Activated naive CD4-positive, alpha-beta T cell treated with anti-CD3 and anti-CD28 coated beads, Interleukin-2, amount 50 U/mL, for 16 hours (primary cell): ENCODE results near the gene MIF4GD.
"Not testable (repeated sequence)": the region's sequence is repeated elsewhere in the genome, so short reads cannot be mapped to it uniquely, and the experiment has no call there.

ENCODE experiments used
- DNase-seq: peaks from one replicate; pipeline ENCODE4 v3.0.0-alpha.2; 2020

The MIF4GD gene

DNA sequence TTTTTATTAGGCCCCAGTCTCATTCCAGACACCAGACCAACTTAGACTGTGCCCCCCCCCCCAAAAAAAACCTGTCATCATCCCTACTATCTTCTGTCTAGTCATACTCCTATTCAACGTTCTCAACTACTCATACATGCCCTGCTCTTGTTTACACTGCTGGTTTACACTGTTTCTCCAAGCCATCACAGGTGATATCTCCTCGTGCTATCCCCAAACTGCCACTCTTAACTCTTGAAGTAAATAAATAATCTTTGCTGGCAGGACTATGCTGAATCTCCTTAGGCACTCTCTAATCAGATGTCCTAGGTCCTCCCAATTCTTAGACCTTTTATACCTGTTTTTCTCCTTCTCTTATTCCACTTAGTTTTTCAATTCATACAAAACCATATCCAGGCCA, 13.8 kb downstream of the MIF4GD start:
- not testable (repeated sequence) for DNase-seq

DNA sequence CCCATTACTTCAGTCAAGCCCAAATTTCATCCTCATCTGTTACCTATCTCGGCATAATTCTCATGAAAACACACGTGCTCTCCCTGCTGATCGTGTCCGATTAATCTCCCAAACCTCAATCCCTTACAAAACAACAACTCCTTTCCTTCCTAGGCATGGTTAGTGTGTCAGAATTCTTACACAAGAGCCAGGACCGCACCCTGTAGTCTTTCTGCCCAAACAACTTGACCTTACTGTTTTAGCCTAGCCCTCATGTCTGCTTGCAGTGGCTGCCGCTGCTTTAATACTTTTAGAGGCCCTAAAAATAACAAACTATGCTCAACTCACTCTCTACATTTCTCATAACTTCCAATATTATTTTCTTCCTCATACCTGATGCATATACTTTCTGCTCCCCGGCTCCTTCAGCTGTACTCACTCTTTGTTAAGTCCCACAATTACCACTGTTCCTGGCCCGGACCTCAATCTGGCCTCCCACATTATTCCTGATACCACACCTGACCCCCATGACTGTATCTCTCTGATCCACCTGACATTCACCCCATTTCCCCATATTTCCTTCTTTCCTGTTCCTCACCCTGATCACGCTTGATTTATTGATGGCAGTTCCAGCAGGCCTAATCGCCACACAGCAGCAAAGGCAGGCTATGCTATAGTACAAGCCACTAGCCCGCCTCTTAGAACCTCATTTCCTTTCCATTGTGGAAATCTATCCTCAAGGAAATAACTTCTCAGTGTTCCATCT, 14.9 kb downstream of the MIF4GD start:
- not testable (repeated sequence) for DNase-seq

DNA sequence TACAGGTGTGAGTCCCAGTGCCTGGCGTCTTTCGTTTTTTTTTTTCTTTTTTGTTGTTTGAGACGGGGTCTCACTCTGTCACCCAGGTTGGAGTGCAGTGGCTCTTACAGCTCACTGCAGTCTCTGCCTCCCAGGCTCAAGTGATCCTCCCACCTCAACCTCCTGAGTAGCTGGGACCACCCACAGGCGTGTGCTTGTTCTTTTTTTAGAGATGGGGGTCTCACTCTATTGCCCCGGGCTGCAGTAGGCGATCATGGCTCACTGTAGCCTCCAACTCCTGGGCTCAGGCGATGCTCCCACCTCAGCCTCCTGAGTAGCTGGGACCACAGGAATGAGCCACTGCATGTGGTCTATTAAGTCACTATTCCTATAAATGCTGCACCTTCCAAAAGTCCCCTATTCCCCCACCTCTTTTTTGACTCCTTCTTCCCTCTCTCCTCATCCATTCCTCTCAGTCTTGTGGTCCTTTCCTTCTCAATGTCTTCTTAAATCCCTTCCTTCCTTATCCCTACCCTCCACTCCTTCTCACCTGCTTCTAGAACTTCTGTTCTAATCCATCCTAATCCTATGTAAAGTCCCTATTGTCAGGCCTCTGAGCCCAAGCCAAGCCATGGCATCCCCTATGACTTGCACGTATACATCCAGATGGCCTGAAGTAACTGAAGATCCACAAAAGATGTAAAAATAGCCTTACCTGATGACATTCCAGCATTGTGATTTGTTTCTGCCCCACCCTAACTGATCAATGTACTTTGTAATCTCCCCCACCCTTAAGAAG, 18.8 kb downstream of the MIF4GD start:
- no peak for DNase-seq

DNA sequence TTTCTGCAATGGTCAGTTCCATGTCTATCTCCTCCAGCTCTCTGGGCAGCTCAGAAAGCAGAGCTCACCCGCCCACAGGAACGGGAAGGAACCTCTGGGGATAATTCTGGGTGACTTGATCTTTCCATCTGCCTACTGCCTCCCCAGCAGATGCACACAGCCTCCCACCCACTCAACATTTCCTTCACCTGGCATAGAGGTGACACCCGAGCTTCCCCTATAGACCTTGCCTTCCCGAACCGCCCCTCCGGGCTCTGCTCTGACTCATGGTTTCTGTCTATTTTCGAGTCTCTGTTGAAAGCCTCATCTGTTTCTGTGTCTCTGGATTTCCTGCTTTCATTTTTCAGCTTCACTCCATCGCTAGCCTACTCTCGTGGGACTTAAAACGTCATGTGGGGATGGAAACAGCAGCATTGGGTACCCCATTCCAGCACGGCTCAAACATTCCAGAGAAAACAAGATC, 21.0 kb downstream of the MIF4GD start:
- peak; percentile 89 for DNase-seq

DNA sequence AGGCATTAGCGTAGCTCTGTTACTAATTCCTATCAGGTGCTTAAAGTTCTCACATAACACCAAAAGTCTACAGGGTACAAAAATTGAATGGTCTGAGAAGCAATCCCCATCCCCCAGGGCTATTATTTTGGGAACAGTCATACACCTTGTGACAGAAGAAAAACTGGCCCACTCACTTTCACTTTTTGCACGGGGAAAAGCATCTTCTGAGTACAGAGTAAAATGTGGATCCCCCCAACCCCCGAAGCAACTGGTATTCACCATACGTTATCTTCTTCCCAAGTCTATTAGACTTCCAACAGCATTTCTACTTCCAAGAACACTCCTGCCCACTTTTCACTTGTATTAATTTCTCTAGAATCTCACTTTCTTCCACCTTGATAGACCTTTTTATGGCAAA, 21.5 kb downstream of the MIF4GD start:
- peak; percentile 38 for DNase-seq

DNA sequence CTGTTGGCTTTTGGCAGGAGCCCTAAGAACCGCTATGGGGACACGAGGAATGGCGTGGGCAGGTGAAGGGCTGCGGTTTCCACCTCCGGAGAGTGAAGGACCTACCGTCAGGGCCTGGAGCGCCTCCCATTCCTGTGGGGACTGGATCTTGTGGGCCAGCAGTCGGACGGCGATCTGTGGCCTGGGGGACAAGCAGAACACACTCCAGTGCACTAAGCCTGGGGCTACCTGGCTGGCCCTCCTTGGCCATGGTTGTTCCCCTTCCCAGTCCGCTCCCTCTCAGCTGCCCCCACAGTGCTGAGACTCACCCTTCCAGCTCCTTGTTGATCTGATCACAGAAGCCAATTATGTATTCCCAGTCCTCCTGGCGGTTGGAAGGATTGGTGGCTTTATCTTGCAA, 24.6 kb downstream of the MIF4GD start:
- DNase-seq: no peak

DNA sequence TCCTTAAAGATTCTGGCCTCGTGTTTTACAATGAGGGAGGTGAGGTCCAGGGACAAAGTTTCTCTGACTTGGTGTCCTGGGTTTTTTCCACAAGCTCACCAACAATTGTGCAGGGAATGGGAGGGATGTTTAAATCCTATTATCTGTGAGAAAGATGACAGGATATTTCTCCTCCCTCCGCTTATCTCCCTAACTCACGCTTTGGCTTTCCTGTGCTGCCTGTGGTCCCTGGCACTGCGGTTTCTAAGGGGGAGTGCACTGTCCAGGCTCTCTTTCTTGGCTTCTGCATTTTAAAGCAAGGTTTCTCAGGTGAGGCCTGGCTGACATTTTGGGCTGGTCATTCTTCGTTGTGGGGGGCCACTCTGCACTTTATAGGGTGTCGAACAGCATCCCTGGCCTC, 26.0 kb downstream of the MIF4GD start:
- DNase-seq: no peak

DNA sequence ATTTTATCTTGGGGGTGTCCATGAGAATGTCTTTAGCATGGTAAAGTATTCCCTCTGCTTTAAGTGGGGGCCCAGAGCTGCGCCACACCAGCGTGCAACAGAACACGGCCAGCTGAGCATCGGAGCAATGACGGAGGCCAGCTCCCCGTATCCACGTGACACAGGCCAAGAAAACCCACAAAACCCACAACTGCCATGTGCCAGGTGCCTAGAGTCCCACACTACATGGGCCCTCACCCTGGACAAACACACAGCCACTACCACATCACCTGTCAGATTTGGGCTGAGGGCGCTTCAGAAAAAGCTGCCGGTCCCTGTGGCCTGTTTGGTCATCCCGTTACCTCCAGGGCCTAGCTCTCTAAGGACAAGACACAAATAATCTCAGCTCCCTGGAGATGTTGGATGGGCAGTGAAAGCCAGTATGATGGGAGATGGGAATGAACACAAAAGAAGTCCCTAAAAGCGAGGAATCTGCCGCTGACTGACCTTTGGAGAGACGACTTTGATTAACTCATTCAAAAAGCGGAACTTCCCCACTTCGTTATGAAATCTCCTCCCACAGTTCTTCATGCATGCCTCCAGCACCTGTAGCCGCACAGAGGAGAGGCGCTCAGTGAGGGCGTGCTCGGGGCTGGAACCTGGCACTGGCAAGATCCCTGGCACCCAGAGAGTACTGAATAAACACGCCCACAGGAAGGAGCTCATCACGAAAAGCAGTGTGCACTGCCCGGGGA, 26.7 kb downstream of the MIF4GD start:
- no peak for DNase-seq

DNA sequence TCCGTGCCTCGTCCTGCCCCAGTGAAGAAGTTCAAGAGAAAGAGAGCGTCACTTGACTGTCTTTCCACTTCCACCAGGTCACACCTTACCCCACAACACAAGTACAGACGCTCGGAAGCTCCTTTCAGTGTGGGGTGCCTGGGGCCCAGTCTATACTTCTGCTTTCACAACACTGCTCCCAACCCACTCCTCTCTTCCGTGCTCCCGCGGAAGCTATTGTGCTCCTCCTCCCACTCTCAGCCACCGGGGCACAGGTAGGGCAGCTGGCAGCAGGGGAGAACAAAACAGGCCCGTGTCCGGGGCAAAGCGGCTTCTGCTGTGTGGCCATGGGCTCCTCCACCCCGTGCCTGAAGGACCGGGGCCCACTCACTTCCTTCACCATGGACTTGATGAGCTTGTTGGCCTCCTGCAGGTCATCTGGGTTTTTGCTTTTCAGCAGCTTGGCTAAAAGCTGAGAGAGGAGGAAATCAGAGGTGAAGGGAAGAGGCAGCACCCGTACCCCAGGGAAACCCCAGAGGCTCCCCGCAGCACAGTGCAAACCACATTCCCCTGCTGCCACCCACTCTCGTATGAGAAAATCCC, 28.5 kb downstream of the MIF4GD start:
- no peak for DNase-seq

DNA sequence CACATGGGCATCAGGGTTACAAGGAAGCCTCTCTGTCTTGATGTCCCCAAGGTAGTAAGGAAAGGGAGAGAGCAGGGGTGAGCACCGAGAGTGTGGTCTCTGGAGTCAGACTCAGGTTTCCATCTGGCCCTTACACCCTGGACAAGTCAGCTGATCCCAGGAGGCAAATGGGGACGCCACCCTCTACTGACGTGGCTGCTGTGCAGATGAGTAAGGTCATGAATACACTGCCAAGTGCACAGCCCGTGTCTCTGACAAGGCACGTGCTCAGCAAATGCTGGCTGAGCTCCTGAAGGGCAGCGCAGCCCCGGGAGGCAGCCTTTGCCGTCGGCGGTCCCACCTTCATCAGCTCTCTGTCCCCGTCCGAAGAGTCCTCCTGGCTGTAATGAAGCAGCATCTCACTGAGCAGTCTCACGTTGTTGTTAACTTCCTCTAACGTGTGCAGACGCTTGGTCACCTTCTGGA, 29.0 kb downstream of the MIF4GD start:
- no peak for DNase-seq

DNA sequence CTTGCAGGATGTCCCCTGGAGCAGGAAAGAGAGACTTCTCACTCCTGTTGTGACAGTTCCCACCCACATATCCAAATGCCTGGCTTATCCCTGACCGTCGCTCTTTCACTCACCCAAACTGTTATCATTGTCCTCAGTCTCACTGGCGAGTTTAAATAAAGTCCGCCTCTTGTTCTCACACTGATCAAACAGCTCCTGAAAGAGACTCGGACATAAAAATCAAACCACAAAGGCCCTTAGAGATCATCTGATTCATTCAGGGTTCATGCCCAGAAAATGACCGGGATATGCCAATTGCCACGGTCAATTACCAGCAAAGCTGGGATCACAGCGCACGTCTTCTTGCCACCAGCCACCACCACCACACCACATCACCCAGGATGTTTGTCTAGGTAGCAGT, 29.5 kb downstream of the MIF4GD start:
- DNase-seq: no peak

DNA sequence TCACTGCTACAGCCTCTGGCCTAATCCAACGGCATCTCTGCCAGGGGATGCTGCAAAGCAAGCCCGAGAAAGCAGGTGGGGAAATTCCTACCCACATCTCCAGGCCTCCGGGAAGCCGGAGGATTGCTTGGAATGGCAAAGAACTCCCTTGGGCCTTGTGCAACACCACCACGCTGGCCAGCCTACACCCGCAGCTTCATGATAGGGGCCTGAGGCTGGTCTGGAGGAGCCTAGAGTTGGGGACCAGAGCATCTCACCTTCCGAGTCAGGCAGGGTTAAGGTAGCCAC, 29.9 kb downstream of the MIF4GD start:
- no peak for DNase-seq

DNA sequence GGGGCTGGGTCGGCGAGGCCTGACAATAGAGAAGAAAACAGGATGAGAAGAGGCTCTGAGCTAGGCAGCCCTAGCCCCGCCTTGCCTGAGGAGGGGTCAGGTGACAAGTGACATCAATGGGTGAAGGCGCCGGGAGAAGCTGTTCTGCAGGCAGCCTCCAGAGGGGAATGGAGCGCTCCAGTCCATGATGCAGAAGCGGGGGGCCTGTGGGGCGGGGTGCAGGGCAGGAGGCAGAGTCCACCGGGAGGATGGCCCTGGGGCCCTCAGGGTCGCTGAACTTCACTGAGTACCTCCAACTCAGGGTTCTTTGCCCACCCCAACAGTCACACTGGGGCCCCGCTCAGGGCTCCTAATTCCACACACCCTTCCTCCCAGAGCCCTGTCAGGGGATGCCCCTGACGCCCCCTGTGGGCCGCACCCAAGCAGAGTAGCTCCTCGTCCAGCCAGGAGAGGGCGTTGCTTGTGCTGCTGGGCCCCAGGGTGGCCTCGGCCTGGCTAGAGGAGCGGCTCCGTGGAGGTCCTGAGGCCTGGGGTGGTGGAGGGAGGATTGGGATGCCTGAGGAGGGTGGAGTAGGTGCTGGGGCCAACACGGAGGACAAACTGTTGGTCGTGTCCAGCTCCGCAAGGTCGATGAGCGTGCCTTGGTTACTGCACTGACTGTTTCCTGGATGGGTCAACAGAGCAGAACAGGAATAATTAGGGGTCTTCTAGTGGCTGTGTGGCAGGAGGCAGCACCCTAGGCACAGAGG, 30.5 kb downstream of the MIF4GD start:
- DNase-seq: peak; percentile 61

DNA sequence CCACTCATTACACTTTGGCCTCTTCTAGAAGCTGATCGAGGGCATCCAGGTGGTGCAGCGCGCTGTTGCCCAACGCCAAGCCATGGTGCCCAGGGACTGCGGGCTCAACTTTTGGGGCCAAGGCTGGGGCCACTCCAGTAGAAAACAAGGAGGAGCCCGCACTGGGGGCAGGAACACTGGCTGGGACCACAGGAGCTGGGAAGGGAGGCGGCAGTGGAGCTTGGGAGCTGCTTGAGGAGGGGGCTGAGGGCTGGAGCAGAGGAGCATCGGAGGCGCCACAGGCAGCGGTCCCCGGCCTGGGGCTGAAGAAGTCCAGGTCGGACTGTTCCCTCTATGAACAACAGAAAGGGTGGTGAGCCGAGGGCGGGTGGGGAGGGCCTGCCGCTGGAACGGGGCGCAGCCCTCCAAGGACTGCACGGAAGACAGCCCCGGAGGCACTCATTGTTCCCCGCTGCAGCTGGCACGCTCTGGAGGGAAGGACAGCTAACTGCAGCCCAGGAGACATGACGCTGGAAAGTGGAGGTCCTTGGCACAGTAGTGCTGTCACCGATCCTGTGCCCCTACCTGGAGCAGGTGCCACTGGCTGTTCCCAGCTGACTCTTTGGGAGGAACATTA, 31.1 kb downstream of the MIF4GD start:
- no peak for DNase-seq

DNA sequence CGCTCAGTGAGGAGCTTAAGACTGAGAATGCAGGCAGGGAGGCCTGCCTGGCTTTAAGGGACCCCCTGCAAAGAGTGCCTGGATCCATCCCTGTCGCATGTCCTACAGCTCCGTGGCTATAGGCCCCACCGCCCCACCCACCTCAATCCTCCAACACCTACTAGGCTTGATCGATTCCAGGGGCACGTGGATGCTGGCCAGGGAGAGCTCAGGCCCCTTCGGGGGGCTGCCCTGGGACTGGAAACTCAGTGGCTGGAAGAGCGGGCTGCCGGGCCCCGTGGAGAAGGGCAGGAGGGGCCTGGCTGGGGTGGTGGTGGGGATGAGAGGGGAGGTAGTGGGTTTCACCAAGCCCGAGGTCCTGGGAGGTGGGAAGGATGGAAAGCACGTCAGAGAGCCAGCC, 31.8 kb downstream of the MIF4GD start:
- DNase-seq: no peak

DNA sequence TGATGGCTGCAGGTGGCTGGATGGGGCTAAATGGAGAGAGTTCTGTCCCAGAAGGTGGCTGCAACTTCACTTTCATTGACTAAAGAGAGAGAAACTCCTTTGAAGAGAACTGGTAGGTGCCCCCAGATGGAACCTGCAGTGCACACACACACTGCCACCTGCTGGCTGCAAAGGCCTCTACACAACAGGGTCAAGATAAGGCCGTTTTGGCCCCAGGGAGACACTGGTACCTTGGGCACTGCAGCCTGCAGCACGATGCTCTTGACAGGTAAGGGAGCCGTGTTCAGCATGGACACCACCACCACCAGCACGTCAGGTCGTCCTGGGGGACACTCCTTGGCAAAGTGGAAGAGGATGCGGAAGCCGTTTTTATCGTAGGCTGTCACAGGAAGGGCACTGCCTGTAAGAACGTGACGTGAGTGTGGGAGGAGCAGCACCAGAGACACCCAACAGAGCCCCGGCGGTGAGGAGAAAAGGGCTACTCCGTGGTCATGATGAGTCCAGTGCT, 32.3 kb downstream of the MIF4GD start:
- peak; percentile 67 for DNase-seq

DNA sequence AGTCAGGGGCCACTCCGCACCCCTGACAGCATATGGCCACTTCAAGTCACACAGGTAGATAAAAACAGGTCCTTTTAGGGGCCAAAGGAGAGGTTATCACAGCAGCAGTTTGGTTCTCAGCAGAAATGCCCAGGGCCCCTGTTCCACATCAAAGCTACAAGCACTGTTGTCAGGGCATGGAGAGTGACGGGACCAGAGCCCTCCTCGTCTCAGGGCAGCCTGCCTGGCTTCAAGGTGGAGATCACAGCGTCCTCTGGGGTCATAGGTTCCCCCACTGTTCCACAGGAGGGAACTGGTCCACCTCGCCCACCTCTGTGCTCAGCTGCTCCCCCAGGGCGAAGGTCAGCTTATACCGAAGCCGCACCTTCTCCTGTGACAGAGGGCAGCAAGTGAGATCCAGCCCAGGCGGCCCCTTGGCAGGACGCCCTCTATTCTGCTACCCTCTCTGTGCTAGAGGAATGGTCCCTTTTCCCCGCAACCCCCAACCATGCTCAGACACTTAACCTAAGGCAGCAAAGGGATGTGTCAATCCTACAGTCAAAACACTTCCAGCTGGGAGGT, 32.9 kb downstream of the MIF4GD start:
- DNase-seq: no peak

DNA sequence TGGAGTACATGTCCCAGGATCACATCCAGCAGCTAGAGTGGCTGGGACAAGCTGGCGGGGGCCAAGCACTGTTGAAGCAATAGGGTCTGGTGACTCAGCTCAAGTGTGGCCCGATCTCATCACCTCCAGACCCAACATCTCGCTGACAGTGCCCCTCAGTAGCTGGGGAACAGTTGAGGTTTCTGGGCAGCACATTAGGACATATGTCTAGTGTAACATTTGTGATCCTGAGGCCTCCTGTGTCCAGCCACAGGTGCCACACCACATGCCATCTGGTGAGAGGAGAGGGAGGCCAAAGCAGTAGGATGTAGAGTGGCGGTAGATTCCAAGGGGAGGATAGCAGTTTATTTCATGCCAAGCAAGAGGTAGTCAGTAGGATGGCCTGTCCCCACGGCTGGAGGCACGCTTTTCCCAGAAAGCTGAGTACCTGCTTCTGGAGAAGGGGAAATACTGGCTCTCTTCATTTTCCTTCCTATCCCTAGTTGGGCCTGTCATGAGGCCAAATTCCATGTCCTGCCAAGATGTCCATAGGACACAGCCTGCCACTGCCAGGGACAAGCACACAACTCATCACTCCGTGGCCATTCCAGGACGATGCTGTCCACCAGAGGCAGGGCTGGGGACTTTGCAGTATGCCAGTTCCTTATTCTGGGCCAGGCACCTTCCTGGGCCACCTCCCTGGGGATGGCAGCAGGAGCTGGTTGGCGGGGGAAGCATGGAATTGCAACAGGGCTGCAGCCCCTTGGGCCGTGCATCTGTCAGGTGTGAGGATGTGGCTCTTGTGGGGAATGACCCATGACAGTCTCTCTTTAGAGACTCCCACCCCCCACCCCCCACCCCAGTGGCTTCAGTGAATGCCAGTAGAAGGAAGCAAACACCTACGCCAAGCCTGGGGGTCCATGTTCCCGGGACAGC, 33.7 kb downstream of the MIF4GD start:
- DNase-seq: no peak

DNA sequence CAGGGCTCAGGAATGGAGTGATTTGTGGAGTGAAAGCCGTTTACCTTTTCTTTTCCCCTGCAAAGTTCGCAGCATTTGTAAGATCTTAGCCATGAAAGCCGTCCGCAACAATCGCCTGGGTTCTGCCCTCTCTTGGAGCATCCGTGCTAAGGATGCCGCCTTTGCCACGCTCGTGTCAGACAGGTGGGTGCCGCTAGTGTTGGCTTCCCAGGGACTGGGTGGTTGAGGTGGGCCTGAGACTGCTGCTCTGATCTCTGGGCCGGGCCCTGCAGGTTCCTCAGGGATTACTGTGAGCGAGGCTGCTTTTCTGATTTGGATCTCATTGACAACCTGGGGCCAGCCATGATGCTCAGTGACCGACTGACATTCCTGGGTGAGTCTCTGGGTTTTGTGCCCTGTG, 38.2 kb downstream of the MIF4GD start:
- no peak for DNase-seq

DNA sequence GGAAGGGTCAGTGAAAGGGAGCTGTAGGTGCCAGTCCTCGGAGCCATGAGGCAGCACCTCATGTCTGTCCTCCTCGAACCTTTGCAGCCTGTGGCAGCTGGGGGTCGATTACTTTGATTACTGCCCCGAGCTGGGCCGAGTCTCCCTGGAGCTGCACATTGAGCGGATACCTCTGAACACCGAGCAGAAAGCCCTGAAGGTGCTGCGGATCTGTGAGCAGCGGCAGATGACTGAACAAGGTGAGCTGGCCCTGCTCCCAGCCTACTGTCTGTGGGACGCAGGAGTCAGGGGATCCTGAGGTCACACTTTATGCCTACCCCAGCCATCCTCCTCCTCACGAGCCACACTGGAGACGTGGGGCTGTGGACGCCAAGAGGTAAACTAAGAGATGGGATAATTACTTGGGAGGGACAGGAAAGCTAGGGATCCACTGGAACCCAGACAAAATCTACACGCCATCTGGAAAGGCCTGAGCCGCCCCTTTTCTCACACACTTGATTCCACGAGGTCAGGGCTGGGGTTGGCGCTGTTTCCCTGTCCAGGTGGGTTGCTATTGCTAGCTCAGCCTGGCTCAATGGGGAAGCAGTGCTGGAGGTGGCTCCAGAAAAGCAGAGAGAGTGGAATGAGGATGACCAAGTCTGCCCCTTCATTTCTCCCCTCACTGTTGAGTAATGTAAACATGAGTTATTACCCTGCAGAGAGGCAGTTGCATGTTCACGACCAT, 39.1 kb downstream of the MIF4GD start:
- no peak for DNase-seq
